Thyroid gland (tissue), 4 donors: ENCODE results near the gene PSMD8. TPM values are rescaled to one million over a fixed set of nuclear protein-coding genes. Genes with fewer than 3 reads are reported as not detected.

Experiments used
- DNase-seq, 2 donors: peaks; one replicate each; pipeline ENCODE4 v3.0.0-alpha.2; 2019
- H3K27ac ChIP-seq, 3 donors: fragments of 200-600 bp; sonication (generic); 1 replicate in 2 of 3; 2 replicates in 1 of 3; pipeline ENCODE4 v1.5.1; 2016 to 2019; ENCODE audit warnings: mild to moderate bottlenecking in 1 of 3, moderate library complexity in 1 of 3
- H3K27me3 ChIP-seq: fragments of 200-600 bp; sonication (generic); one replicate; pipeline ENCODE4 v1.5.1; 2019
- H3K36me3 ChIP-seq, 2 donors: fragments of 200-600 bp; sonication (generic); one replicate each; pipeline ENCODE4 v1.5.1; 2016 to 2019
- H3K4me1 ChIP-seq, 2 donors: fragments of 200-600 bp; sonication (generic); one replicate each; pipeline ENCODE4 v1.5.1; 2017 to 2019
- H3K4me3 ChIP-seq, 3 donors: fragments of 200-600 bp; sonication (generic); replicated peaks in 1 of 3; 1 replicate in 2 of 3; 2 replicates in 1 of 3; pipeline ENCODE4 v1.5.1; 2016; ENCODE audit warnings: mild to moderate bottlenecking in 1 of 3
- H3K9me3 ChIP-seq: fragments of 200-600 bp; sonication (generic); one replicate; pipeline ENCODE4 v1.5.1; 2017
- CTCF ChIP-seq, 6 experiments: fragments of 200-600 bp in 3 of 6; fragments of 450-650 bp in 3 of 6; sonication (generic) in 3 of 6; IDR thresholded peaks; one replicate each; pipeline ENCODE4 v1.5.1; 2016 to 2019; ENCODE audit warnings: antibody characterized with exemption in 6 of 6, mild to moderate bottlenecking in 2 of 6, inconsistent platforms in 1 of 6, moderate library complexity in 1 of 6
- POLR2A ChIP-seq, 2 donors: fragments of 450-650 bp; IDR thresholded peaks; one replicate each; pipeline ENCODE4 v1.6.1; 2017; ENCODE audit warnings: antibody characterized with exemption in 2 of 2, mild to moderate bottlenecking in 2 of 2, moderate library complexity in 1 of 2
- WGBS, 2 donors: methylation state at CpG; one replicate each; pipeline ENCODE4 v1.1.5; 2017; 5-methylcytosine and 5-hydroxymethylcytosine counted together
- intact Hi-C: fragments of 100-400 bp; cut with DNase I; formaldehyde crosslinking; loops from one replicate; pipeline ENCODE4 v1.15.1; 2023
- total RNA-seq, 4 donors: library from RNA; depleted of rRNA; stranded (reverse); fragments of >200 nt; gene quantifications; one replicate each; pipeline ENCODE4 v1.2.3, GENCODE V29; 2016

PSMD8 gene
- total RNA-seq, 4 donors from 2014 or later: 150 to 270 (median 243) TPM

GRCh38 chr19:38377052-38377451 is 2.7 kb downstream of the PSMD8 start:
- Histone ChIP-seq H3K27me3 (no peaks in the 10 kb centered on the region), H3K9me3 (no peaks in the 10 kb centered on the region), H3K27ac (no peak overlapping the region), H3K4me1 (peaks cover 14 to 15% of the 10 kb centered on the region in 2 donors), H3K36me3 (peaks cover 13 to 35% of the 10 kb centered on the region in 2 donors), H3K4me3 (no peak overlapping the region)
- DNase-seq: no peak
- WGBS, 2 donors: 93 to 97% methylated on average over 4 of the region's 4 CpGs
- intact Hi-C loops: no loop called here
- TF ChIP-seq POLR2A (IDR thresholded peaks at IDR 0.05) (no peak), CTCF (IDR thresholded peaks at IDR 0.05) (no peak)

- peaks cover 31 to 50% of the 10 kb centered on the region in 2 donors for H3K36me3 ChIP-seq
- H3K27me3 ChIP-seq: no peaks in the 10 kb centered on the region
- H3K4me1 ChIP-seq: peaks cover 13 to 15% of the 10 kb centered on the region in 2 donors
- DNase-seq: no peak
- intact Hi-C loops: no loop called here
- no peaks in the 10 kb centered on the region for H3K9me3 ChIP-seq
- TF ChIP-seq CTCF (IDR thresholded peaks at IDR 0.05): no peak
- no peak for TF ChIP-seq POLR2A (IDR thresholded peaks at IDR 0.05)
- H3K4me3 ChIP-seq: no peak overlapping the region
- WGBS, 2 donors: 89 to 91% methylated on average over 10 of the region's 10 CpGs
- H3K27ac ChIP-seq: no peak overlapping the region
These were observed 4.5 kb downstream of the PSMD8 start for GRCh38 chr19:38378866-38379265.

GRCh38 chr19:38381138-38381537 is 6.8 kb downstream of the PSMD8 start:
- no peak overlapping the region for H3K4me3 ChIP-seq
- H3K36me3 ChIP-seq: peaks cover 31 to 50% of the 10 kb centered on the region in 2 donors
- no peaks in the 10 kb centered on the region for H3K27me3 ChIP-seq
- WGBS, 2 donors: 93 to 99% methylated on average over 9 of the region's 9 CpGs
- TF ChIP-seq CTCF (IDR thresholded peaks at IDR 0.05) (no peak), POLR2A (IDR thresholded peaks at IDR 0.05) (no peak)
- intact Hi-C loops: no loop called here
- no peak overlapping the region for H3K27ac ChIP-seq
- H3K9me3 ChIP-seq: no peaks in the 10 kb centered on the region
- H3K4me1 ChIP-seq: peaks cover 0 to 7% of the 10 kb centered on the region in 2 donors
- DNase-seq: no peak

- H3K36me3 ChIP-seq: peaks cover 31 to 45% of the 10 kb centered on the region in 2 donors
- no peak for DNase-seq
- TF ChIP-seq POLR2A (IDR thresholded peaks at IDR 0.05): no peak
- no peak for TF ChIP-seq CTCF (IDR thresholded peaks at IDR 0.05)
- H3K27me3 ChIP-seq: no peaks in the 10 kb centered on the region
- H3K9me3 ChIP-seq: no peaks in the 10 kb centered on the region
- H3K4me3 ChIP-seq: no peak overlapping the region
- intact Hi-C loops: no loop called here
- no peak overlapping the region for H3K27ac ChIP-seq
- 89 to 91% methylated on average over 10 of the region's 10 CpGs for WGBS, 2 donors
- H3K4me1 ChIP-seq: peaks cover 16 to 18% of the 10 kb centered on the region in 2 donors
These were observed 8.8 kb downstream of the PSMD8 start for GRCh38 chr19:38383184-38383583.

GRCh38 chr19:38383743-38384142 is 9.4 kb downstream of the PSMD8 start:
- TF ChIP-seq POLR2A (IDR thresholded peaks at IDR 0.05): no peak
- no peak for TF ChIP-seq CTCF (IDR thresholded peaks at IDR 0.05)
- intact Hi-C loops: no loop called here
- Histone ChIP-seq H3K4me1 (peaks cover 17 to 20% of the 10 kb centered on the region in 2 donors), H3K4me3 (no peak overlapping the region), H3K27me3 (no peaks in the 10 kb centered on the region), H3K9me3 (no peaks in the 10 kb centered on the region), H3K27ac (no peak overlapping the region), H3K36me3 (peaks cover 31 to 45% of the 10 kb centered on the region in 2 donors)
- DNase-seq: no peak
- WGBS, 2 donors: 90 to 100% methylated on average over 2 of the region's 2 CpGs
